Stimulated activated CD4-positive, alpha-beta T cell treated with anti-CD3 and anti-CD28 coated beads, Interleukin-4, amount 100 ng/mL, for 4 hours (primary cell): ENCODE results near the gene FIGLA.
A peak's percentile ranks its signal among the peaks of the same experiment; 100 is the strongest.

ENCODE experiments used
- DNase-seq, 2 experiments: peaks; one replicate each; pipeline ENCODE4 v3.0.0-alpha.2; 2020

The FIGLA gene

DNA sequence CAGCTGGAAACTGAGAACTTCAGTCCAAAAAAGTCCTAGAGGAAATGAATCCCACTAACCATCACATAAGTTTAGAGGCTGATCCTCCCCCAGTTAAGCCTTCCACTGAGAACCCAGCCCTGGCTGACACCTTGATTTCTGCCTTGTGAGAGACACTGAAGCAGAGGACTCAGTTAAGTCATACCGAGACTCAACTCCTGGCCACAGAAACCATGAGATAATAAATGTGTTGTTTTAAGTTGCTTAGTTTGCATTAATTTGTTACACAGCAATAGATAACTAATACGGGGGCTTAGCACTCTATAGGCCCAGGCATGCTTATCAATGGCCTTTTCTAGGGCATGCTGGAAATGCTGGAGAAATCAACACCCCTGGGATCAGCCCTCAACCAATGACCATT is 19.0 kb downstream of the FIGLA start:
- DNase-seq = no peak

DNA sequence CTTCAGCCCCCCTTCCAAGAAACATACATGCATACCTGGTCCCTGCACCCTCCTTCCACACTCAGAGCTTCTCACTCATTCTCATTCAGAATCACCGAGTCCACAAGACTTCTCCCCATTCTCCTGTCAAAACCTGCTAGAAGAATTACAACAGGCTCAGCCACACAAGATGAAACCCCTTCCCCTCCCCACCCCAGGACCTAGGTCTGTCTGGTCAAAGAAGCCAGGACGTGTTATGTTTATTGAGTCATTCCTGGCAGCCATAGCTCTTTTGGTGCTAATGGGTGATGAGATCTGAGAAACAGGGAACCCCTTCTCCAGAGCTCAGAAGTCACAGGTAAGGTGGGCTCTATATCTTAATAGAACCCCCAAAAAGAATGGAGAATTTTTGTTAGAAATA is 21.0 kb downstream of the FIGLA start:
- no peak for DNase-seq

DNA sequence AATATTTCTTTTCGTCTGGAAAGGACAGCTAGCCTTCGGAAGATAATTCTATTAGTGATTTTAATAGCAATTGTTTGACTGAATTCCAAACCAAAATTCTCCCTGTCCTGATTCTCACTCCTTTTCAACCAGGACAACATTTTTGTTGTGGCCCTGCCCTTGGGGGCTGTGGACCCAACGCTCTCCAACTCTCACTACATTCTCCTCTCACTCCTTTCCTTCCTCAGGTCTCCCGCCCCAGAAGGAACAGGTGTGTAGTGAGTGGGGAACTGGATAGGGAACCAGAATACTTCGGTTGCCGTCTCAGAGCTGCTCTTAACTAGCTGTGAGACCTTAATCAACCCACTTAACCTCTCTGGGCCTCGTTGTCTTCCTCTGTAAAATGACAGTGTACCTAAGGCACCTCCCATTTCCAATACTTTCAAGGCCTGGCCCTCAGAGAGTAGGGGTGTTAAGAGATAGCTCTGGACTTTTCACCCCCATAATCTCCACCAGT is 21.8 kb downstream of the FIGLA start:
- no peak for DNase-seq

DNA sequence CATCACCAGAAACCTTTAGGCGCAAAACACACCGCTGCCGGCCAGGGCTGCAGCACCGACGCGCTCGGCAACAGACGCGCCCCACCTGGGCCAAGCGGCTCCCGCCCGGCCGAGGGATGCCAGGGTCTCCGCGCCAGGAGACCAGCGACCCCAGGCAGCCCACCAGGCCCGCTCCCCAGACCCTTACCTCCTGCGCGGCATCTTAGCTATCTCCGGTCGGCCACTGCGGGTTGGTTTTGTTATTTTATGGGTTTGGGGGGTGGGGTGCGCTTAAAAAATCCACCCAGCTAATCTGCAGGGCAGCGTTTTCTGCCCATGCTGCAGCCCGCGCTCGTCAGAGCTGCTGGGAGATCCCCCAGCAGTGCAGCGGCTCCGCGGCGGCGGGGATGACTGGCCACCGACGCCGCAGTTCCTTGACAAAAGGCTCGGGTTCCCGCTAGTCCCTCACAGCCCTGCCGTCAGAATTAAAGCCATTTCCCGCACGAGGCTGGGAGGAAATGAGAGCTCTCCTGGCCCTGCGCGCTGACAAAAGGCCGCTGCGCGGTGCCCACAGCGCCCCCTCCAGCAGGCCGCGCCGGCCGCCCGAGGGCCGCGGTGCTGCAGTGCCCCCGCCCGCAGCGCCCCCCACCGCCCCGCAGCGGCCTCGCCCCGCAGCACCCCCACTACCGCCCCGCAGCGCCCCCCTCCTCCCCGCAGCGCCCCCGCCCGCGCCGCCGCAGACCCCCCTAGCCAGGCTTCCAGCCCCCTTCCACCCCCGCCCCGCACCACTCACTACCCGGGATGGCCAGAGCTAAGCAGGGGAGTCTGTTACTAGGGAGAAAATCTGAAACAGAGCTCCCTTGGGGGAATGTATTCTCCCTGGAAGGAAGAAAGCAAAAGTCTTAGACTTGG is 22.5 kb downstream of the FIGLA start, which contains the start of gene ADD2:
Gene ADD2 (minus strand): TSS at position 502 of the 891 bp plus-strand sequence. CDS start 61,792 bp downstream, outside the sequence.
- peak; percentile 27 to 43 for DNase-seq

DNA sequence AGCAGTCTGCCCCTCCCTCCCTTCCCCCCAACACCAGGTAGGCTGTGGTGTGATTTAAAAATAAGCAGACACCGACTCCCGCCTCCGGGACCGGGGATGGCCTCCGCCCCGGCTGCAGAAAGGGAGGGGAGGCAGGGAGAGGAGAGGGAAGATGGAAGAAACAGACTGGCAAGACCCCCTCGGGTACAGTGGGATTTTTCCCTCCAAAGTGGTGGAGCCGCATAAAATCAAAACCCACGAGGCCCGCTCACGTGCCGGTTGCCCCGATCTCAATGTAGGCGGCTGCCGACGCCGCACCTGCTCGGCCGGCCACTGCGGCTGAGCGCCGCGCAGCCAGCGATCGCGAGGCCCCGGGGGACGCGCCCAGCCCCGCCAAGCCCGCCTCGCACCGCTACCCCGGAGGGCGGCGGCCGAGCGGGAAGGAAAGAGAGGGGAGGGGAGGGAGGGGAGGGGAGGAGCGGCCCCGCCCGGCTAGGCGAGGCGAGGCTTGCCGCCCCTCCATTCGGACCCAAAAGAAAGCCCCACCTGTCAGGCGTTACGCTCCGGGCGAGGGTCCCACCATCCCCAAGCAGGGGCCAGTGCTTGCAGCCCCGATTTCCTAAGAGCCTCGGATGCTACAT is 23.3 kb downstream of the FIGLA start:
- peak in 1 of 2 experiments; percentile 7 for DNase-seq

DNA sequence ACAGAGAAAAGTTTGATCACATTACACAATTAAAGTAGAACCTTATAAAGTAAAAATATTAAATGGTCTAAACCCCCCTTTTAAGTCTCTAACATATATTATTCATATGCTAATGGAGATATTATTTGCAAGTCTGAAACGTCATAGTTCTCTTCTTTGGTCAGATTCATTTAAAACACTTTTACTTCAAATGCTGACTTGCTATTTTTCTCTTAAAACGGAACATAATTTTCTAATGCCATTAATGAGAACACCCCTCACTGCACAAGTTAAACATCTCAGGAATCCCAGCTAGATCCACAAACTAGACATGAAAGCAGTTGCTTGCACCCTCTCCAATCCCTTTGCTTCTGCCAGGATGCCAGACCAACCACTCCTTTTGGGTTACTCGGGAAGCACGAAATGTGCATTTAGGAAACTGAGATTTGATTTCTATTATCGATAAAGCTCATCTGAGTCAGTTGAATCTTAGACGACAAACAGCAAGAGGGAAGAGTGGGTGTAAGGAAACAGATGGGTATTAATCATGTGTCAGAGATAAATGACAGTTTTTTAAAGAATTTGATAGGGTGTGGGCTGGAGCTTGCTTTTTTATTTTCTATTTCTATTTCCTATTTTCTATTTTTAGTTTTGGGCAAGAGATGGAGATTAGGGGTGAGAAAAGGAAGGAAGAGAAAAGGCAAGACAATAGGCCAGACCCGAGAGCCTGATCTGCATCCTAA is 23.9 kb downstream of the FIGLA start:
- no peak for DNase-seq

DNA sequence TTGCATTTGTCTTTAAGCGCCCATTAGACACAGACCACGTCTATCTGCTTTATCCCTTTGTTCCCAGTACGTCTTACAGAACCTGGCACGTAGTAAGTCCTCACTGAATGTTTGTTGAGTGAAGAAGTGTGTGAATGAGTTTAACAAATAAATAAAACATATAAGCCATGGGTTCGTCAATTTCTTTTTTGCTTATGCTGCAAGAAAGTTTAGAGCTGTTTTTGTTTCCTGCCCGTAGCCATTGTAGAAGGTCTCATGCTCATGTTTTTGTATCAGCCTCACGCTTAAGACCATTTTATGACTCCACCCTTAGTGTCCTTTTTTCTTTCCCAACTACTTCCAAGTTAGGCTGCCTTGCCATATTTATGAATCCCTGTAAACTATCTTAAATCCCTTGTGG is 24.9 kb downstream of the FIGLA start:
- DNase-seq = no peak

DNA sequence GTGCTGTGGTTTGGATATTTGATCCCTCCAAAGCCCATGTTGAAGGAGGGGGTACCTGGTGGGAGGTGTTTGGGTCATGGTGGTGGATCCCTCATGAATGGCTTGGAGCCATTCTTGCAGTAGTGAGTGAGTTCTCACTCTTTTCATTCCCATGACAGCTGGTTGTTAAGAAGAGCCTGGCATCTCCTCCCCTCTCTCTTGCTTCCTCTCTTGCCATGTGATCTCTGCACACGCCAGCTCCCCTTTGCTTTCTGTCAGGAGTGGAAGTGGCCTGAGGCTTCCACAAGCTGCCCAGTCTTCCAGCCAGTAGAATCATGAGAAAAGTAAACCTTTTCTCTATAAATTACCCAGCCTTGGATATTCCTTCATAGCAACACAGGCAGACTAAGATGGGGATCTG is 31.0 kb downstream of the FIGLA start:
- no peak for DNase-seq

DNA sequence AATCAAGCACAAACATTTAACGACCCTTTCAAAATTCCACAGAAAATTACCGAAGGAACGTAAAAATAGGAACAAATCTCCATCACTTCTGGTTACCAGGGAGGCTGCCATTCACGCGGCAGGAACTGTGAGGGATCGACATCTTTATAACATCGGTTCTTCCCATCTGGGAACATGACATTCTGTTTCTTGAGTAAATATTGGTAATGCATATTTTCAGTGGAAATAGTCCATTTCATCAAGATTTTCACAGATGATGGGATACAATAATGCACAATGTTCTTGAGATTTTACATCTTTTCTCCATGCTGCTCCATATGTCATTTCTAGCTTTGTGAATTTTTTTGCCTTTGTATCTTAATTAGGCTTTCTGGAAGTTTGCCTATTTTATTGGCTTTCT is 32.5 kb downstream of the FIGLA start:
- no peak for DNase-seq

DNA sequence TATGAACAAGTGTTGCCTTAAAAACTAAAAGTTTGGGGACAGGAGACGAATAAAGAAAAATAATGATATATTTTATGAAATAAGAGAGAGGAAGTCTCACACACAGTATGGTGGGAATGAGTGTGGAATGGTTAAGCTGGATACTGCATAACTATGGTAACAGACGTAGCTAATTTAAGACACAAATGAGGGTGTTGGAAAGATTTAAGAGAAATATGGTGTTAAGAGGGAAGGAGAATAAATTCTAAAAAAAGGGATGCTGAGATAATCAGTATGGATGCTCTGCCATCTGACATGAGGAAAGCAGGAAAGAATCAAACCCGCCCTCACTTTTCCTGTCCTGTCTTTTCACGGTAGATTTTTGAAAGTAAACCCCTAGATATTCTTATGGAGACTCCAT is 33.1 kb downstream of the FIGLA start:
- no peak for DNase-seq

DNA sequence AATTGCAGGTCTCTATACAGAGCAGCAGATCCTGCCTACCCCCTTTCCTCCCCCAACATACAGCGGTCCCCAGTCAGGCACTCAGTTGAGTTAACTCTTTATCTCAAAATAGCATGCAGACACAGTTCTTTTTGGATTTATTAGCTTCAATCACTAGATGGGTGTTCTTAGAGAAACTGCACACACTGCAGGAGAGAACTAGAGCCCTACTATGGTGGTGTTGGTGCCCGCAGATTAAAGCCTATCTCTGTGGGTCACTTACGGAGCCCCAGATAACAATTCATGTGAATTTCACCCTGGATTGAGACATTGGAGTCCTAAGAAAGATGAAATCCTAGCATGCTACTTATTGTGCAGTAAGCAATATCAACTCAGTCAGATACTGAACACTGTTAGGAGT is 34.3 kb downstream of the FIGLA start:
- no peak for DNase-seq

DNA sequence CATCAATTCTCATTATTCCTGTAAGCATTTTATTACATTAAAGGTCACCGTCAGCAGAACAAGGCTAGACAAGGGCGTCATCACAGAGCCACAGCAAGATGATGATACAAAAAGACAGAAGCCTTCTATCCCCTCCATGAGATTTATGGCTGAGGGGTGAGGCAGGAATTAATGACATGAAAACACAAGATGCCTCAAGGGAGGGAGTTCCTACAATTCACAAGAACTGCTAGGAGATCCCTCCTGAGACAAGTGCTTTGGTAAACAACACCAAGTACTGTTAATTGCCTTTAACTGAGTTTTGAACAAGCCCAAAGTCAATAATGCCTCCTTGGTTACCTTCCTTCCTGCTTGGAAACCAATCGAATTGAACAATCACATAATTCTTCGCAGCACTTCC is 36.5 kb downstream of the FIGLA start:
- no peak for DNase-seq

DNA sequence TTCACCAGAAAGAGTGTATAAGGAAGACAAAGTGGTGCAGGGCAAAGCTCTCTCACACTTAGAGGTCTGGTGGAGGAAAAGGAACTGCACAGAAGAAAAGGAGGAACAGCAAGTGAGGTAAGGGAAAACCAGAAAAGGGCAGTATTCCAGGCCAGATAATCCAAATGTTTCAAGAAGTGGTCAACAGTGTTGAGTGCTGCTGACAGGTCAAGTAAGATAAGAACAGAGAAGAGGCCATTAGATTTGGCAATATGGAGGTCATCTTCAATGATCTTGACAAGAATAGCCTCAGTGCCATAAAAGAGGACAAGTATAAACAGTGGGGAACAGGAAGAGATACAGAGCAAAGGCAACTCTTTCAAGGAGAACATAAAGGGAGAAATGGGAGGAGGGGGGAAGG is 37.4 kb downstream of the FIGLA start:
- no peak for DNase-seq

DNA sequence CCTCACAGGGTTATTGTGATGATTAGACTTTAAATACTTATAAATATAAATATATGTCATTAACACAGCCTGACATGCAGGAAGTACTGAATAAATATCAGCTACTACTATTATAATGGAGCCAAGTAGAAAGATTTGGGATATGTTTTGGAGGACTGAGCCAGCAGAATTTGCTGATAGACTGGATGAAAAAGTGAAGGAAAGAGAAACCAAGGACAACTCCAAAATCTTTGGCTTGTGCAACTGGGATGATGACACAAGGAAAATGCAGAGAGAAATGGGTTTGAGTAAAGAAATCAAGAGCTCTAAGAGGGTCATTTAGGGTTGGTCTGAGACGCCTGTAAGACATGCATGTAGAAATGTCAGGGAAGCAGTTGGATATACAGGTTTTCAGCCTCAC is 38.0 kb downstream of the FIGLA start:
- no peak for DNase-seq

DNA sequence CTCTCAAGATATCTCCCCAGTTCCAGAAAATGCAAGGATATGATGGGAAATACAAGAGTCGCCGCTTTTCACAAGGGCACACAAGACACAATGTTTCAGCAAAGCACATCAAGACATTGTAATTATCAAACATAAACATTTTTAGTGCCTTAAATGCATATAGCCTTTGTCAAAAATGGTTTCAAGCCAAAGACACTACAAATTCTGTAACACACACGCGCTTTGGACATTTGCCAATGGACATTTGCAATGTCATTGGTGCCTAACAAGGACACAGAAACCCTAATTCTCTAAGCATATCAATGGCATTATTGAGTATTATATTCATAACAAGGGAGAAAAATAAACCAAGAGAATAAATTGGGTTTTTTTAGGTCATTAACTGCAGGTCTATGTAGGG is 38.6 kb downstream of the FIGLA start:
- DNase-seq = no peak

DNA sequence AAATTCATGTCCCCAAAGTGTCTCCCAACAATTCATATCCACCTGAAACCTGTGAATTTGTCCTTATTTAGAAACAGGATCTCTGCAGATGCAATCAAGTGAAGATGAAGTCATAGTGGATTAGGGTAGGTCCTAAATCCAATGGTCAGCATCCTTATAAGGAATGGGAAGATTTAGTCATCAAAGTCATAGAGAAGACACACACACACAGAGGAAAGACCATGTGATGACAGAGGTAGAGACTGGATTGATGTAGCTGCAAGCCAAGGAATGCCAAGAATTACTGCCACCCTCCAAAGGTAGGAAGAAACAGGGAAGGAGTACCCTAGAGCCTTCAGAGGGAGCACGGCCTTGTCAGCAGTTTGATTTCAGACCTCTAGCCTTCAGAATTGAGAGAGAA is 40.1 kb downstream of the FIGLA start:
- no peak for DNase-seq

DNA sequence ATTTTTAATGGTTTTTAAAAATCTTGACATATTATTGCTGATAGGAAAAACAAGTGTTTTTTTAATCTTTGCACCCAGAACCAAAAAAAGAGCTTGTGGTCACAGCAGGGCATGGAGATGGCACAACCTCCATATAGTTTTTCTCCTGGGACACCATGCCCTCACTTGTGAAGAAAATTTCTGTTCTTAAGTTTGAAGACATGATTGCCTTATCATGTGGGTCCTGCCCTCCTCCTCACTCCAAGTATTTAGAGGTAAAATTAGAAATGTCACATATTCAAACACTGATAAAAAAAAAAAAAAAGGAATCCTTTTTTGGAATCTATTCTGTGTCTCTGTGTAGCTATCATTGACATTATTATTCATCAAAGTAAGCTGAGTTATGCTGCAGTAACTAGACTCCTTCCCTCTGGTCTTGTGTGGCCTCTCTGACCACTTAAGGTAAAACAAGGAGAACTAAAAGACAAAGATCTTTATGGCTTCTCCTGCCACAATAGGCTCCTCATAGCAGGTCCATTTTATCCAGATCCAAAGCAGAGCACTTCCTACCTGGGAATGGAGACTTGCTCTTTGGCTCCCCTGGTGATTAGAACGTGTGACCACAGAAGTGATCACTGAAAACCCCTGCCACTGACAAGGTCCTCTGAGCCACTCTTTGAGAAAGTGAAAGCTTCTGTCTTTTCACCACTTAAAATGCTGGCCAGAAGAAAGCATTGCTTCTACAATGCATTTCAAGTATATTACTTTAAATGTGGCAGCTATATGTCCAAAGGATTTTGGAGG is 42.2 kb downstream of the FIGLA start:
- no peak for DNase-seq

DNA sequence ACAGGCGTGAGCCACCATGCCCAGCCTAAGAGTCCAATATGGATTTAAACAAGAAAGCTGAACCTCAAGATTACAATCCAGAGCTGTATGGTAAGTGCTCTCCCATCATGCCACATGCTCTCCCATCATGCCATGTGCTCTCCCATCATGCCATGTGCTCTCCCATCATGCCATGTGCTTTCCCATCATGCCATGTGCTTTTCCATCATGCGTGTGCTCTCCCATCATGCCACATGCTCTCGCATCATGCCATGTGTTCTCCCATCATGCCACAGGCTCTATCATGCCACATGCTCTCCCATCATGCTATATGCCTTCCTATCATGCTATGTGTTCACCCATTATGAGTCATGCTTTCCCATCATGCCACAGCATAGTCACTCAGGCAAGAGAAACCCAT is 43.2 kb downstream of the FIGLA start:
- no peak for DNase-seq

DNA sequence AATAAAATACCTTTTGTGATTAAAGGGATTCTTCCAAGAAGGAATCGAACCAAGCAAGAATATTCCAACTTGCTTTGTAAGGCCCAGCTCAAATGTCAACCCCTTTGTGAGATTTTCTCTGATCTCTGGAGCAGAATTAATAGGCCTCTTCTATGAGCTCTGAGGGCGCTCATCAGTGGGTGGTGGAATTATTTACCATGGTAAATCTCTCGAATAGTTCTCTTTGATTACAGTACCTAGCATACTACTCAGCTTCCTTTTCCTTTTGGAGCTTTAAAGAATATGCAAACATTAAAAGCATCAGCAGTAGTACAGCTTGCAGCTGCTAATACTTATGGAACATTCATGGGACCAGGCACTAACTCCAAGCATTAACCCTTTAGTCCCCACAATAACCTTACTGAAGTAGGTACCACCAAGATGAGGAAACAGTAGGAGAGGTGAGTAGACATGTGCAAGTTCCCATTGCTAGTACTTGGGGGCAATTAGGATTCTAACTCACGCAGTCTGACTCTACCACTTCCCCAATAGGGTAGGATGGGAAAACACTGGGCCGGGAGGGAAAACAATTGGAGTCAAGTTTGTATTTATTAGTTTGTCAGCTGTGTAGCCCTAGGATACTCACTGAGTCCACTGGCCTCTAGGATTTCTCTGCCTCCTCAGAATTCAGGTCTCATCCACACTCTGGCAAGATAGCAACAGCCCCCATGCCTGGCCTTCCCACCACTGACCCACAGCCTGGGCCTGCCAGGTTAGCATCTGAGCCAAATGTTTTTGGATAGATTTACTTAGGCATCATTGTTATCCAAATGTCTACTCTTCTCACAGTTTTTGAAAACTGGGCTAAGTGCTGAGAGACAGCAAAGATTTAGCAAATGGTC is 44.1 kb downstream of the FIGLA start:
- no peak for DNase-seq

DNA sequence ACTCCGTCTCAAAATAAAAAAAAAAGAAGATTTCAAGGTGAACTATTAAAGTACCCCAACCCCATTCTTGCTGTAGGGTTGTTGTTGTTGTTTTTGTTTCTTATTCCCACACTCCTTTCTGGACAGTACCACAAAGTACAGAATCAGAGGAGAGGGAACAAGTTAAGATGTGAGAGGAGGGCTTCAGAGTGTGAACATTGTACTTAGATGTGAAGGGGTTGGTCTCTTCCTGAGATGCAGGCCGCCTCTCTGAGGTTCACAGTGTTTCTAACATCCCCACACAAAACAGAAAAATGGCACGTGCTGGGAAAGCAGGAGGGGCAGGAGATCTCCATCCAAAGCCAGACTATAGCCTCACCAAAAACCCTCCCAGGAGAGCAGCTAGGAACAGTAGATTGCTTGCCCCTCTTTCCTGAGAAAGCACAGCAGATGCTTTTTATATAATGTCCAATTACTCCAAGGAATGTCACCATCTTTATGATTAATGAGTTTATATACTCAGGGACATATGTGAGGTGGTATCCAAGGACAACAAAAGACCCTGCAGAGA is 45.1 kb downstream of the FIGLA start:
- no peak for DNase-seq

DNA sequence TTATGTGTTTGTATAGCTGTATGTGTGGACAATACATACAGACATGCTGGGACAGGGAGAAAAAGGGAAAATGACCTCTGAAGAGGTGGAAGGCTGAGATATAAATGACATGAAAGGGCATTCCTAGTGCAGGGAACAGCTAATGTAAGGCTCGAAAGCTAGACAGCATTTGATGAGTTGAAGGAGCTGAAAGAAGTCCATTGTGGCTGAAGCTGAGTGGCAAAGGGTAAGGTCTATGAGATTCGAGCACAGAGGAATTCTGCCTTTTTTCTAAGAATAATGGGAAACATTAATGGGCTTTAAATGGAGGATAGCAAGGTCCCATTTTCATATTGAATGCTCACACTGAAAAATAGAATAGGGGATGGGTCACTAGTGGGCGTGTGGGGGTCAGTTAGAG is 46.0 kb downstream of the FIGLA start:
- no peak for DNase-seq
